ENCODE measurements around the gene NXT2.
"Not testable (repeated sequence)": the region's sequence is repeated elsewhere in the genome, so short reads cannot be mapped to it uniquely, and the experiment has no call there.

Gene NXT2
- total RNA-seq, result 4.4 to 10.5 (median 9.1) reads per million in 4 donors

DNA sequence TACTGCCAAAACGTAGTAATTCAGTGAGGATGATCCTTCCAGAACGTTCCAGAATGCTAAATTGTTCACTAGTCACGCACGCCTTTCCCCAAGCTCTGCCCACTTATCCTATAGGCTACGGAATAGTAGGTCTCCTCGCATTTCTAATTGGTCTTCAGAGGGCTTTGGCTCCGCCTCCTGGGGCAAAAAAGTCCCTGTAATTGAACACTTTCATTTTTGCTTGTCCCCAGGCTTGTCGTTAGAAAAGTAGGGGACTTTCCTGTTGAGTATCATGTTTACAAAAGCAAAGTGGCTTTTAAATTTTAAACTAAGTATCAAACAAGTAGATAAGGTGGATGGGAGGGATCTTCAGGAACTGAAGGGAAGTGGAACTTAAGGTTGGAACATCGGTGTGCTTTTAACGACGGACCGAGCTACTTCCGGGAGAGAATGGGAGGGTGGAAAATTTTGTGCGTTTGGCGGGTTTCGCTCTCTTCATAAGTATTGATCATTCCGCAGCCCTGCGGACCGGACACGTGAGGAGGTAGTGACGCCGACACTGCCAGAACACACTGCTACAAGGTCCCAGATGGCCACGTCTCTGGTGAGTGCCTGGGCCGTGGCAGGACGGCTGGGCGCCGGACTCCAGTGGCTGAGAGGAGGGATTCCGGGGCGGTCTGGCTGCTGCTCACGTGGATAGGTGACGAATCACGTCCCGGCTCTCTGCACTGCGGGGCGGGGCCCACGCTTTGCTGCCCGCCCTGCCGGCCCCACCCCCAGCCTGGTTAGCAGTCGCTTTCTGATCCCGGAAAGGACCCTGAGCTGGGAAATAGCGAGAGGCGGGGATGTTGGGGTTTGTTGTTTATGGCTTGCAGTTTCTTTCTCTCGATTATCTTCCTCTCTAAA, at the start of gene NXT2:
Gene NXT2, plus strand, starts transcription at position 406 of the 885 bp plus-strand sequence. Its CDS starts 163 bp downstream, at position 569.
- DNase-seq, result peak; percentile 72 to 92 (median 81)

- no peak for DNase-seq
Observed at GRCh38 chrX:109487640-109488039, 49.0 kb upstream of the NXT2 start.

- no peak for DNase-seq
Observed at GRCh38 chrX:109489174-109489573, 47.5 kb upstream of the NXT2 start.

GRCh38 chrX:109498434-109498833, 38.2 kb upstream of the NXT2 start:
- no peak for DNase-seq

GRCh38 chrX:109501176-109501575, 35.5 kb upstream of the NXT2 start:
- no peak for DNase-seq

DNA sequence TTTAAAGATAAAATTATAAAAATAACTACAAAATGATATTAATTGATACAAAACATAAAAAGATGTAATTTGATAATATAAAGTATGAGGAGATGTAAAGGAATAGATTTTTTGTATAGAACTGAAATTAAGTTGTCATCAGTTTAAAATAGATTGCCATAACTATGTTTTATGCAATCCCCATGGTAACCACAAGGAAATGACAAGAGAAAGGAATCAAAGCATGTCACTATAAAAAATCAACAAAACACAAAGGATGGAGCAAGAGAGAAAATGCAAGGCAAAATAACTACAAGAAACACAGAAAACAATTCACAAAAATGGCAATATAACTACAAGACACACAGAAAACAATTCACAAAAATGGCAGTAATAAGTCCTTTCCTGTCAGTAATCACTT, 27.7 kb upstream of the NXT2 start:
- no peak for DNase-seq

GRCh38 chrX:109511113-109511512, 25.5 kb upstream of the NXT2 start:
- no peak for DNase-seq

GRCh38 chrX:109519001-109519400, 17.6 kb upstream of the NXT2 start:
- DNase-seq, result no peak

DNA sequence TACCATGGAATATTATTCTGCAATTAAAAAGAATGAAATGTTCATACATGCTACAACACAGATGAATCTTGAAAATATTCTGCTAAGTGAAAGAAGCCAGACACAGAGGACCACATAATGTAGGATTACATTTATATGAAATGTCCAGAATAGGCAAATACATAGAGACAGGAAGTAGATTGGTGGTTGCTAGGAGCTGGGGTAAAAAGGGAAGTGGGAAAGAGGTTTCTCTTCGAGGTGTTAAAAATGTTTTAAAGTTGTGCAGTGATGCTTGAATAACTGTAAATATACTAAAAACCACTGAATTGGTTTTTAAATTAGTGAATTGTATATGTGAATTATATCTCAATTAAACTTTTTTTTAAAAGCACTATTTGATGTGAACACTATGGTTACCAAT, 3.6 kb upstream of the NXT2 start:
- no peak for DNase-seq

DNA sequence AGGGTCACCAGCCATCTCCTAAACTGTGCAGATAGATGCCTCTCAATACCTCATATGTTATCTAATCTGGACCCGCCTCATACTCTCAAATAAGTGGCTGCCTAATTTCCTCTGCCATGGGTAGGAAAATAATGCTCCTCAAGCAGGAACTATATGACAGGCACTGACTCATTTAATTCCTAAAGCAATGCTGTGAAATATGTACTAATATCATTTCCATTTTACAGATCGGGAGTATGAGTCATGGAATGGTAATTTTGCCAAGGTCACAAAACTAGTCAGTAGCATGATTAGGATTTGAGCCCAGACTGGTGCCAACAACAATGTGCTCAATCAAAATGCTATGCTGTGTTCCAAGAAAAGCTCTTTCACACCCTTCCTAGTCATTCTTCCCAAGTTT, 3.0 kb upstream of the NXT2 start:
- no peak for DNase-seq

DNA sequence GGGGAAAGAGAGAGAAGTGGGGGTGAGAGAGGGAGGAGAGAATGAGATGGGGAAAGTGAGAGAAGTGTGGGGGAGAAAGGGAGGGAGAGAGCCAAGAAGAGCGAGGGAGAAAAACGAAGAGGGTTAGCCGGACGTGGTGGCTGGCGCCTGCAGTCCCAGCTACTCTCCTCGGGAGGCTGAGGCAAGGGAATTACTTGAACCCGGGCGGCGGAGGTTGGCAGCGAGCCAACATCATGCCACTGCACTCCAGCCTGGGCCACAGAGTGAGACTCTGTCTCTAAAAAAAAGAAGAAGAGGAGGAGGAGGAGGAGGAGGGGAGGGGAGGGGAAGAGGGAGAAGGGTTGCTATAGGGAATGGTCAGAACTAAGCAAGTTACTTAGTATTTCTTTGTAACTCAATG, 1.7 kb upstream of the NXT2 start:
- no peak for DNase-seq

DNA sequence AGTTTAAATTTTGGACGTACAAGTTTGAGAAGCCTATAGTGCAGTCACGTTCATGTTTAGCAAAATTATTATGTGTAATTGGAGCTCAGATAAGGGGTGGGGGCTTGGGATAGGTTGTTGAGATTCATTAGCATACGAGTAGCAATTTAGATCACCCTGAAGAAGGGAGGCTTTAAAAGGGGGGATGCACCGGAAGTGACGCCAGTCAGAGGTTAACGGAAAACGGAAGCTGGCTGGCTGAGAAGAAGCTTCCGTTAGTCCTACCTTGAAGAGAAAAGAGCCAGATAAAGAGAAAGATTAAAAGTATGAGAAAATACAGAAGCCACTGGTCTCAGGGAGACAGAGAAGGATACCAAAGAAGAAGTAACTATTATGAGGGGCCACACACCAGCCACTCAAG, 1.1 kb upstream of the NXT2 start:
- no peak for DNase-seq

GRCh38 chrX:109537324-109537665, 651 bp downstream of the NXT2 start:
- DNase-seq, result no peak

GRCh38 chrX:109539007-109539406, 2.4 kb downstream of the NXT2 start:
- DNase-seq, result not testable (repeated sequence)

DNA sequence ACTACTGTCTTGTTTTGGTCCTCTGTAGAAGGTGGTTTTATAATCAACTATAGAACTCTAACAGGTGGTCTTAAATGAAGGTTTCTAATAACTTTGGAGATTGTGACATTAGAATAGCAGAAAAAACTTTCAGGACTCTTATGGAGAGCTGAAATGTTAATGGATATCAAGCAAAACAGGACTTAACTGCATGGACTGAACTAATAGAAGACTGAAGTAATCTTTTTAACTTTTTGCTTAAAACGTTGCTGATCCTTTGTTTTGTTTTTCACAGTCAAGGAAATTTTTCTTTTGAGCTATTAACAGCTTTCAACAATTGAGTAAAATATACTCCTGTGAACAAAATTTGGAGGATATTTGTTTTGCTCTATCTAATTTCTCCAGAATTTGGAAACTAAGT, 17.2 kb downstream of the NXT2 start:
- no peak for DNase-seq

- DNase-seq, result not testable (repeated sequence)
Observed at GRCh38 chrX:109576083-109576482, 39.4 kb downstream of the NXT2 start.

GRCh38 chrX:109577055-109577454, 40.4 kb downstream of the NXT2 start:
- DNase-seq, result no peak

- DNase-seq, result no peak
Observed at GRCh38 chrX:109578916-109579315, 42.3 kb downstream of the NXT2 start.

DNA sequence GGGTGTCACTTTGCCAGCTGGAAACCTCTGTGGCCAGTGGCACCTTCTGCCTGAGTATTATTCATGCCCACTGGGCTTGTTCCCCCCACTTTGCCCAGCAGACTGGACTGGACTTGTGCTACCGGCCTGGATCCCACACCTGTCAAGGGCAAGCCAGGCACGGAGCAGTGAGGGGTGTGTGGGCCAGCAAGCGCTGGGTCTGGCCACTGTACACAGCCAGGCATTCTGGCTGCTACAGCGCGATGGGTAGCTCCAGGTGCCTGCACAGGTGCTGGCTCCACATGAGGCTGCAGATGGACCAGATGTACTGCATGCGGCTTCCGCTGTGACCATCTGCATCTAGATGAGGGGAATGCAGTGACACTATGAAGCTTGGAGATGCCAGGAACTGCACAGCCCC, 48.8 kb downstream of the NXT2 start:
- no peak for DNase-seq

GRCh38 chrX:109590176-109590575, 53.5 kb downstream of the NXT2 start:
- DNase-seq, result no peak
